Kidney epithelial cell (primary cell): ENCODE measurements around the gene SDR42E1. TPM values are rescaled to one million over a fixed set of nuclear protein-coding genes. Genes with fewer than 3 reads are reported as not detected.
"Not testable (repeated sequence)": the region's sequence is repeated elsewhere in the genome, so short reads cannot be mapped to it uniquely, and the experiment has no call there.

Source experiments
- DNase-seq: peaks from one replicate; pipeline ENCODE4 v3.0.0-alpha.2; 2010; ENCODE audit warnings: low read depth
- H3K27me3 ChIP-seq: 2 replicates; pipeline ENCODE4 v1.6.0; 2011; ENCODE audit warnings: low read length; ENCODE audit not compliant: control insufficient read depth, insufficient read depth
- H3K36me3 ChIP-seq: 2 replicates; pipeline ENCODE4 v1.5.1; 2011; ENCODE audit warnings: low read length; ENCODE audit not compliant: control insufficient read depth, insufficient read depth
- H3K4me3 ChIP-seq: 2 replicates; pipeline ENCODE4 v1.5.1; 2011; ENCODE audit warnings: low read depth, mild to moderate bottlenecking, control low read depth, low read length
- CTCF ChIP-seq: IDR thresholded peaks from 2 replicates; pipeline ENCODE4 v1.5.1; 2011; ENCODE audit warnings: mild to moderate bottlenecking, moderate library complexity, low read length, control low read depth, inconsistent platforms; ENCODE audit not compliant: insufficient read depth, poor library complexity, severe bottlenecking
- total RNA-seq: library from RNA; depleted of rRNA; stranded (reverse); fragments of >200 nt; gene quantifications from 2 replicates; pipeline ENCODE4 v1.2.3, GENCODE V29; 2015

The SDR42E1 gene
- total RNA-seq, 1 donor from 2014 or later: 9.5 TPM

GRCh38 chr16:82016964-82017363, 5.7 kb upstream of the SDR42E1 start:
- DNase-seq: no peak

GRCh38 chr16:82016263-82016662, 5.0 kb upstream of the SDR42E1 start:
- DNase-seq: no peak
- no peaks in the 10 kb centered on the region for H3K27me3 ChIP-seq
- peak; percentile 12 for TF ChIP-seq CTCF

More at GRCh38 chr16:82016964-82017363, 5.7 kb upstream of the SDR42E1 start:
- H3K36me3 ChIP-seq: no peaks in the 10 kb centered on the region
- no peak for TF ChIP-seq CTCF
- no peak overlapping the region for H3K4me3 ChIP-seq
- H3K27me3 ChIP-seq: no peaks in the 10 kb centered on the region

GRCh38 chr16:82013139-82013538, 1.9 kb upstream of the SDR42E1 start:
- DNase-seq: no peak
- TF ChIP-seq CTCF: no peak

More at GRCh38 chr16:82016263-82016662, 5.0 kb upstream of the SDR42E1 start:
- Histone ChIP-seq H3K36me3 (no peaks in the 10 kb centered on the region), H3K4me3 (no peak overlapping the region)

GRCh38 chr16:82010649-82011048, 621 bp downstream of the SDR42E1 start:
- Histone ChIP-seq H3K36me3 (no peaks in the 10 kb centered on the region), H3K4me3 (peak overlapping the region; percentile 63), H3K27me3 (no peaks in the 10 kb centered on the region)
- no peak for TF ChIP-seq CTCF
- DNase-seq: no peak

More at GRCh38 chr16:82013139-82013538, 1.9 kb upstream of the SDR42E1 start:
- no peaks in the 10 kb centered on the region for H3K27me3 ChIP-seq
- no peaks in the 10 kb centered on the region for H3K36me3 ChIP-seq
- no peak overlapping the region for H3K4me3 ChIP-seq

GRCh38 chr16:82009789-82010188, 1.5 kb downstream of the SDR42E1 start:
- DNase-seq, H3K27me3 ChIP-seq, H3K4me3 ChIP-seq, H3K36me3 ChIP-seq: not testable (repeated sequence)

GRCh38 chr16:82008957-82009592, 2.2 kb downstream of the SDR42E1 start:
- Histone ChIP-seq H3K36me3 (no peaks in the 10 kb centered on the region), H3K27me3 (no peaks in the 10 kb centered on the region), H3K4me3 (no peak overlapping the region)
- TF ChIP-seq CTCF: no peak
- no peak for DNase-seq
